AG04449 (cell line): ENCODE results near the gene BABAM1.

Experiments used
- CTCF ChIA-PET: fragments of 350-600 bp; formaldehyde crosslinking; extraction: SDS; loops from one replicate; lab custom pipeline; 2021; ENCODE audit warnings: antibody characterized with exemption; lab: Yijun Ruan, JAX
- POLR2A ChIA-PET: fragments of 400-600, 350-600 bp; formaldehyde crosslinking; extraction: SDS; loops from one replicate; lab custom pipeline; 2020; ENCODE audit warnings: antibody characterized with exemption, inconsistent platforms; lab: Yijun Ruan, JAX
- DNase-seq: peaks from one replicate; pipeline ENCODE4 v3.0.0-alpha.2; 2010; ENCODE audit warnings: low read depth, low spot score
- H3K4me3 ChIP-seq: 2 replicates; pipeline ENCODE4 v1.5.1; 2011; ENCODE audit warnings: low read depth, mild to moderate bottlenecking, control low read depth, low read length
- CTCF ChIP-seq: IDR thresholded peaks from one replicate; pipeline ENCODE4 v1.5.1; 2011; ENCODE audit warnings: mild to moderate bottlenecking, moderate library complexity, low read length, control low read depth, inconsistent platforms; ENCODE audit not compliant: insufficient read depth; ENCODE audit errors: missing control alignments

The BABAM1 gene

GRCh38 chr19:17324357-17325114 is 57.3 kb downstream of the BABAM1 start:
- no peak for TF ChIP-seq CTCF
- CTCF ChIA-PET: interaction anchor here (1.0 to 1.1 kb wide), 2 partner anchors 9 to 11 kb away, joined by 3 to 5 read pairs; partner anchors contain the start of gene ANO8
- POLR2A ChIA-PET: no interaction called here
- H3K4me3 ChIP-seq: no peak overlapping the region
- no peak for DNase-seq

GRCh38 chr19:17325133-17325532 is 57.9 kb downstream of the BABAM1 start:
- ChIA-PET CTCF (interaction anchor here (1.1 kb wide), 1 partner anchor 9 kb away, joined by 3 read pairs; no protein-coding TSS in a partner anchor), POLR2A (no interaction called here)
- no peak for TF ChIP-seq CTCF
- no peak for DNase-seq
- H3K4me3 ChIP-seq: no peak overlapping the region

GRCh38 chr19:17325881-17326594 is 58.8 kb downstream of the BABAM1 start:
- ChIA-PET POLR2A (interaction anchor here (0.9 to 1.2 kb wide), 2 partner anchors 9 to 14 kb away, joined by 3 read pairs; partner anchors contain the start of gene ANO8), CTCF (no interaction called here)

GRCh38 chr19:17326595-17326966 is 59.3 kb downstream of the BABAM1 start:
- DNase-seq: no peak
- ChIA-PET POLR2A (interaction anchor here (0.9 to 1.2 kb wide), 2 partner anchors 8 to 15 kb away, joined by 3 read pairs; partner anchors contain the start of gene ANO8), CTCF (no interaction called here)
- no peak for TF ChIP-seq CTCF
- no peak overlapping the region for H3K4me3 ChIP-seq

More at GRCh38 chr19:17325881-17326594, 58.8 kb downstream of the BABAM1 start:
- no peak overlapping the region for H3K4me3 ChIP-seq
- no peak for TF ChIP-seq CTCF
- no peak for DNase-seq

- POLR2A ChIA-PET: interaction anchor here (1.2 kb wide), 1 partner anchor 15 kb away, joined by 3 read pairs; no protein-coding TSS in a partner anchor
- CTCF ChIA-PET: no interaction called here
Measured at GRCh38 chr19:17327068-17327653, 59.9 kb downstream of the BABAM1 start.

More at GRCh38 chr19:17327068-17327653, 59.9 kb downstream of the BABAM1 start:
- no peak for DNase-seq
- H3K4me3 ChIP-seq: no peak overlapping the region
- TF ChIP-seq CTCF: no peak
